Measurements from ENCODE around the gene LHPP.

Gene LHPP

GRCh38 chr10:124611738-124612137, 150.1 kb downstream of the LHPP start:
- DNase-seq: no peak

GRCh38 chr10:124612611-124613498, 151.2 kb downstream of the LHPP start:
- no peak for DNase-seq

- no peak for DNase-seq
These were observed 152.5 kb downstream of the LHPP start for GRCh38 chr10:124614003-124614659.

- DNase-seq: no peak
These were observed 153.6 kb downstream of the LHPP start for GRCh38 chr10:124615259-124615658.

- DNase-seq: no peak
These were observed 154.6 kb downstream of the LHPP start for GRCh38 chr10:124616040-124616835.

GRCh38 chr10:124616836-124617130, 155.2 kb downstream of the LHPP start:
- DNase-seq: no peak

GRCh38 chr10:124618470-124619073, 156.9 kb downstream of the LHPP start:
- DNase-seq: no peak

DNA sequence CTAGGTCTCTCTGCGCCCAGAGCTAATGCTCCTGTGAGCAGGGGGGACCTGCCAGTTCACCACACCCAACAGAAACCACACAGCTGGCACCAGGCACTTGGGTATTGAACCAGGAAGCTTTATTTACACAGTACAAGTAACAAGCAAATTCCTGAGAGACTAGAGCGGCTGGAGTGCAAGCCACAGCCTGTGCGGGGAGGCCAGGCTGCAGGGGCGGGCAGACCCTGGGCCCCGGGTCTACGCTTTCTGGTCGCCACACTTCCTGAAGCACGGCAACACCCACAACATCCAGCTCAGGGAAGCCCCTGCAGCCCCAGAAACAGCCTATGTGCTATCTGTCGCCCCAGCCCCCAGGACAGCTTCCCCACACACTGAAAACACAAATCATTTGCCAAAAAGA, 157.6 kb downstream of the LHPP start:
- DNase-seq: no peak

DNA sequence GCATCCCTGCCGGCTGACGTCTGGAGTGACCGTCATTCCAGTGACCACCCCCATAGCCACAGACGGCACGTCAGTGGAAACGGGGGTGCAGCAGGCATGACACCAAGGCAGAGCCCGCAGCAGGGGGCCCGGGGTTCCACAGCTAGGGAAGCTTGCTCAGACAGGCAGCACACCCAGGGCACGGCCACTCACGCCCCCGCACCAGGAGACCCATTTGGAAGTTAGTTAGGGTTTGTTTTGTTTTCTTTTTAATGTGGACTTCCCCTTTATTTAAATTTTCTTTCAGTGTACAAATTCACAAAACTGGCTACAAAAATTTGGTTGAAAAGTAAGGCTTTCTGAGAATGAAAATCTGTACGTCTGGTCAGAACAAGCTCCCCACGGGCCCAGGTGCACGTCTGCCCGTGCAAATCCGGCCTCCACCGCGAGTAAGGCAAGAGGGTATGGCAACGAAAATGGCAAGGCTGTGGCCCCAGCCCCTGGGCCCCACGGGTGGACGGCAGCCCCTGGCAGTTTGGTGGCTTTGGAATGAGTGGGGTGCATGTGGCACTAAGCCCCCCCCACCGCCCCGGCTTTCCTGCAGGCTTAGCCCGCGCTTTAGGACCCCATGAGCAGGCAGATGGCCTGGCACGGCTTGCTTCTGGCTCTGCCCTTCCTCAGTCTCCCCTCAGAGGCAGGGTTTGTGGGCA, 158.3 kb downstream of the LHPP start:
- no peak for DNase-seq

DNA sequence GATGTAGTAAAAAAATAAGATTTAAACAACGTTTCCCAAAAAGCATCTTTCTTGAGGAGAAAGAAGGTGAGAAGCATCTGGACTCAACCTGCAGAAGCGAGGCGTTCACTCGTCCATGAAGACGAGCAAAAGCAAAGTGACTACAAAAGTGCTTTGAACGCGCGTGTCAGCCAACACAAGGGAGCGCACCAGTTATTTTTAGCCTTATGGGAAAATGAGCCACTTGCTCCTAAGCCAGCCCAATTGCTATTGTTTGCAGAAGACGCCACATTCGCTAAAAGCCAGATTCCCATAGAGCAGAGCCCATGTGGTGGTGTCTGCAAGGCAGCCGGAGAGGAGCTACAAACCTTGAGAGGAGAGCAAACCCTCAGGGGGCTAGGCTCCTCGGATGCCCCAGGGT, 160.0 kb downstream of the LHPP start:
- no peak for DNase-seq

DNA sequence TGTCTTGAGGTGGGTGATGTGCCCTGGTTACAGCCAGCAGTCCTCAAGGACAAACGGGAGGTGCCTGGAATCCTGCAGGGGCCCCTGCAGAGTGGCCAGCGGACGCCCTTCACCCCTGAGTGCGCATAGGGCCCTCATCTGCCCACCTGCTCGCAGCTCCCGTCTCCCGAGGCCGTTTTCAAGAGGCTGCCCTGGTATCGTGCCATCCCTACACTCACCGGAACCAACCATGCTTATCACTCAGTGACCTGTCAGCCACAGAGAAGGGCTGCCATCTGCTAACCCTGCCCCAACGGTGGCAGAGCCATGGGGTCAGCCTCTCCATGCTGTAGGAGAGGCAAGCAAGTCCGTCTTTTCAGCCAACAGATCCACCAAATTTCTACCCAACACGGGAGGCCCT, 160.5 kb downstream of the LHPP start:
- no peak for DNase-seq

GRCh38 chr10:124622866-124623536, 161.4 kb downstream of the LHPP start:
- DNase-seq: no peak

DNA sequence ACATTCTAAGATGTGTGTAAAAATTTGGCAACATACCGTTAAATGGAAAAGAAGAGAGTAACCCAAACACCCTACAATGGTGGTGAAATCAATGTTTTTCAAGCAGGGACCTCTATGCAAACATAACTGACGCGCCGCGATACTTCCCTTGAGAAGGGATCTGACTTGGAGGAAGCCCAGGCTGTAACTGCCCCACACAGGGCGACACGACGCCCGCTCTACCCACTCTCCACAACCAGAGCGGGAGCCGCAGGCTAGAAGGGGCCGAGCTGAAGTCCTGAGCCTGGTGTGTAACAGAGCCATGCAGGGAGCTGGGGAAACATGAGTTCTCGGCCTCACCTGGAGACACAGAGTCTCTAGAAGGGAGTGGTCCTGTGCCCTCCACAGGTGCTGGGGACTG, 162.4 kb downstream of the LHPP start:
- no peak for DNase-seq

DNA sequence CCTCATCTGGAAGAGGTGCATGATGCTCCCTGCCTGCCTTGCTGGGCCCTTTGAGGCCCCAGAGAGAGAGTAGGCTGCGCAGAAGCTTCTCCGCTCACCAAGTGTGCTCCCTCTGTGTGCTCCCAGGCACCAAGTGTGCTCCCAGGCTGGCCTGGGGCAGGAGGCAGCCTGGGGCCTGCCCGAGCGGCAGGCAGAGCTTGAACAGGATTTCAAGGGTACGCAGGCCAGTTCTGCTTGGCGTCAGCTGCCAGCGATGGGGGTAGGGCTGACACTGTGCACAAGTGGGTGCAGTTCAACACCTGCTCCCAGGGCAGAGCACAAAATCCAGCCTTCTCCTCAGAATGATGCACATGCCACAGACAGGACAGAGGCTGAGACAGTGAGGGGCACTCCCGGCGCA, 162.8 kb downstream of the LHPP start:
- DNase-seq: no peak

- no peak for DNase-seq
These were observed 163.3 kb downstream of the LHPP start for GRCh38 chr10:124624895-124625294.

GRCh38 chr10:124625831-124626238, 164.2 kb downstream of the LHPP start:
- DNase-seq: no peak

DNA sequence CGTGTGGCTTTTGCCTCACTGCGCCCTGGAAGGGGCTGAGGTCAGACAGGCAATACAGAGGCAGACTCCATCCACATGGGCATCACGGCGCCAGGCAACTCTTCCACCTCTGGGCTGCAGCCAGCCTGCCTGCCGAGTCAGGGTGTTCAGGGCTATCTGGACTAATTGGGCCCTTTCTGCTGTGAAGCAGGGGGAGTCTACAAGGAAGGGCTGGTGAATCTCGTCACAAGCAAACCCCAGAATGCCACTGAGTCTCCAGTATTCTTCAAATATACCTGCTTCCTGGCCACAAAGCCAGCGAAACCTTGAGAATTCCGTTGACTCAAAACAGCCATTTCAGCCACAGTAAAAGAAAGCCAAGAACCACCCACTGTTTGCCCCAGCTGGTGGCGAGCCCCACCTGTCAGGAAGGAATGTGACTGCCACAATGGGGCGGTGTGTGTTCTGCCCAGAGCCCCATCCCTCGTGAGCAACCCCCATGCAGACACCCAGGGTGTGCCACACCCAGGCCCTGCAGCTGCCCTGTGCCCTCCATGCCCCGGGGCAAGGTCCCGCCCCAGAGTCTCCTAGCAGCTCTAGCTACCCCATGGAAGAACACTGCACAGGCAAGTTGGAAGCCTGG, 165.2 kb downstream of the LHPP start:
- no peak for DNase-seq

GRCh38 chr10:124627866-124628675, 166.4 kb downstream of the LHPP start:
- no peak for DNase-seq

GRCh38 chr10:124628676-124629021, 167.0 kb downstream of the LHPP start:
- no peak for DNase-seq

- no peak for DNase-seq
These were observed 167.8 kb downstream of the LHPP start for GRCh38 chr10:124629415-124629814.

GRCh38 chr10:124629842-124630241, 168.2 kb downstream of the LHPP start:
- DNase-seq: no peak

Measured in amniotic stem cell (primary cell).